Fibroblast of lung (primary cell): ENCODE results near the gene WDR27. TPM values are rescaled to one million over a fixed set of nuclear protein-coding genes. Genes with fewer than 3 reads are reported as not detected.
A peak's percentile ranks its signal among the peaks of the same experiment; 100 is the strongest.

Experiments used
- DNase-seq, 2 donors: peaks; one replicate each; pipeline versions ENCODE4 v3.0.0 to v3.0.0-alpha.2; 2010; ENCODE audit warnings: low read depth in 2 of 2
- H2AFZ ChIP-seq: 2 replicates; pipeline ENCODE4 v1.5.1; 2012; ENCODE audit warnings: low read length, control low read depth, inconsistent platforms
- H3K27ac ChIP-seq: 2 replicates; pipeline ENCODE4 v1.5.1; 2011; ENCODE audit warnings: low read length, control low read depth; ENCODE audit not compliant: insufficient read depth
- H3K27me3 ChIP-seq: 2 replicates; pipeline ENCODE4 v1.5.1; 2011; ENCODE audit warnings: mild to moderate bottlenecking, low read length; ENCODE audit not compliant: control insufficient read depth, insufficient read depth
- H3K36me3 ChIP-seq: 2 replicates; pipeline ENCODE4 v1.5.1; 2011; ENCODE audit warnings: low read length; ENCODE audit not compliant: control insufficient read depth, insufficient read depth
- H3K4me1 ChIP-seq: 2 replicates; pipeline ENCODE4 v1.5.1; 2011; ENCODE audit warnings: low read length; ENCODE audit not compliant: control insufficient read depth, insufficient read depth; ENCODE audit errors: extremely low read depth
- H3K4me2 ChIP-seq: 2 replicates; pipeline ENCODE4 v1.5.1; 2011; ENCODE audit warnings: low read length, control low read depth; ENCODE audit not compliant: insufficient read depth; ENCODE audit errors: extremely low read depth
- H3K4me3 ChIP-seq, 4 experiments: fragments of 200-600 bp in 1 of 4; sonication (generic) in 1 of 4; replicated peaks in 1 of 4; 2 replicates each; pipeline ENCODE4 v1.5.1; 2011 to 2016; ENCODE audit warnings: low read length in 4 of 4, low read depth in 3 of 4, mild to moderate bottlenecking in 3 of 4, control low read depth in 2 of 4, inconsistent platforms in 1 of 4, mixed read lengths in 1 of 4; ENCODE audit not compliant: insufficient read depth in 1 of 4; ENCODE audit errors: control extremely low read depth in 1 of 4
- H3K79me2 ChIP-seq: 2 replicates; pipeline ENCODE4 v1.5.1; 2012; ENCODE audit warnings: mild to moderate bottlenecking, low read length, inconsistent platforms; ENCODE audit not compliant: control insufficient read depth, insufficient read depth
- H3K9ac ChIP-seq: 2 replicates; pipeline ENCODE4 v1.5.1; 2011; ENCODE audit warnings: mild to moderate bottlenecking, low read length, control low read depth; ENCODE audit not compliant: insufficient read depth
- H3K9me3 ChIP-seq: 2 replicates; pipeline ENCODE4 v1.5.1; 2012; ENCODE audit warnings: low read depth, low read length; ENCODE audit not compliant: control insufficient read depth, insufficient read depth
- H4K20me1 ChIP-seq: 2 replicates; pipeline ENCODE4 v1.5.1; 2011; ENCODE audit warnings: low read length; ENCODE audit not compliant: control insufficient read depth, insufficient read depth; ENCODE audit errors: extremely low read depth
- CTCF ChIP-seq, 2 donors: IDR thresholded peaks in 1 of 2; conservative IDR thresholded peaks in 1 of 2; 1 replicate in 1 of 2; 2 replicates in 1 of 2; pipeline ENCODE4 v1.5.1; 2011 to 2012; ENCODE audit warnings: low read length in 2 of 2, control low read depth in 1 of 2, inconsistent platforms in 1 of 2, low read depth in 1 of 2, mild to moderate bottlenecking in 1 of 2
- EZH2 ChIP-seq: IDR thresholded peaks from 2 replicates; pipeline ENCODE4 v1.5.1; 2012; ENCODE audit warnings: low read length, control low read depth, mild to moderate bottlenecking; ENCODE audit errors: missing control alignments
- polyA plus RNA-seq, 2 donors: library from polyadenylated mRNA; depleted of rRNA in 1 of 2; stranded (reverse) in 1 of 2; unstranded in 1 of 2; fragments of >200 nt; gene quantifications; 2 replicates each; pipeline ENCODE4 v1.2.1, GENCODE V29; 2011 to 2012; ENCODE audit warnings: missing spikeins in 1 of 2
- total RNA-seq: library from RNA; depleted of rRNA; stranded (reverse); fragments of >200 nt; gene quantifications from 2 replicates; pipeline ENCODE4 v1.2.1, GENCODE V29; 2014

WDR27 gene
- total and polyA plus RNA-seq, 2 donors (not counting 1 experiment from before 2014, with no cell fraction given), result 8.8 to 23.3 TPM

GRCh38 chr6:169494038-169494437 lies 207.8 kb downstream of the WDR27 start:
- no peak overlapping the region for H3K4me2 ChIP-seq
- H3K4me3 ChIP-seq, result no peak overlapping the region
- DNase-seq, result no peak
- no peak overlapping the region for H3K27ac ChIP-seq
- H2AFZ ChIP-seq, result no peak overlapping the region
- peaks cover 5% of the 10 kb centered on the region for H3K4me1 ChIP-seq
- H3K36me3 ChIP-seq, result no peaks in the 10 kb centered on the region
- H4K20me1 ChIP-seq, result no peaks in the 10 kb centered on the region
- no peak for TF ChIP-seq CTCF (conservative IDR thresholded peaks at IDR 0.05 in 1 of 2, IDR thresholded peaks at IDR 0.05 in 1 of 2; ENCODE audit: low read depth in 1 of 2, low read length in 2 of 2)
- no peaks in the 10 kb centered on the region for H3K9me3 ChIP-seq
- no peaks in the 10 kb centered on the region for H3K79me2 ChIP-seq
- no peaks in the 10 kb centered on the region for H3K27me3 ChIP-seq
- H3K9ac ChIP-seq, result no peak overlapping the region

- Histone ChIP-seq H4K20me1 (no peaks in the 10 kb centered on the region), H3K27me3 (no peaks in the 10 kb centered on the region), H3K4me2 (no peak overlapping the region), H3K9ac (no peak overlapping the region), H2AFZ (no peak overlapping the region), H3K79me2 (no peaks in the 10 kb centered on the region), H3K4me3 (no peak overlapping the region), H3K27ac (no peak overlapping the region), H3K4me1 (peaks cover 5% of the 10 kb centered on the region), H3K9me3 (no peaks in the 10 kb centered on the region), H3K36me3 (no peaks in the 10 kb centered on the region)
- no peak for TF ChIP-seq CTCF (conservative IDR thresholded peaks at IDR 0.05 in 1 of 2, IDR thresholded peaks at IDR 0.05 in 1 of 2; ENCODE audit: low read depth in 1 of 2, low read length in 2 of 2)
- TF ChIP-seq EZH2, result no peak
- DNase-seq, result no peak
These were observed 210.3 kb downstream of the WDR27 start for GRCh38 chr6:169491482-169491881.

GRCh38 chr6:169490830-169491229 lies 211.0 kb downstream of the WDR27 start:
- no peak for TF ChIP-seq CTCF (conservative IDR thresholded peaks at IDR 0.05 in 1 of 2, IDR thresholded peaks at IDR 0.05 in 1 of 2; ENCODE audit: low read depth in 1 of 2, low read length in 2 of 2)
- no peak for TF ChIP-seq EZH2
- no peaks in the 10 kb centered on the region for H3K27me3 ChIP-seq
- peak overlapping the region; percentile 36 for H3K4me2 ChIP-seq
- peak overlapping the region; percentile 35 for H2AFZ ChIP-seq
- no peaks in the 10 kb centered on the region for H3K9me3 ChIP-seq
- H3K27ac ChIP-seq, result no peak overlapping the region
- no peak overlapping the region for H3K4me3 ChIP-seq
- no peaks in the 10 kb centered on the region for H3K79me2 ChIP-seq
- no peak overlapping the region for H3K9ac ChIP-seq
- H3K4me1 ChIP-seq, result peaks cover 5% of the 10 kb centered on the region
- H3K36me3 ChIP-seq, result no peaks in the 10 kb centered on the region
- peak in 1 of 2 donors; percentile 75 for DNase-seq
- no peaks in the 10 kb centered on the region for H4K20me1 ChIP-seq
